EH (cell line): ENCODE results near the gene TOX4.
"Not testable (repeated sequence)": the region's sequence is repeated elsewhere in the genome, so short reads cannot be mapped to it uniquely, and the experiment has no call there.

ENCODE experiments used
- DNase-seq: peaks from one replicate; pipeline ENCODE4 v3.0.0-alpha.2; 2015; ENCODE audit warnings: low read depth

Gene TOX4

GRCh38 chr14:21476925-21477681 is at the start of gene TOX4, which contains the start of gene RAB2B:
Gene TOX4 (plus strand): TSS chr14:21477195. CDS start chr14:21477279, 84 bp downstream.
Gene RAB2B (minus strand): TSS chr14:21476959. CDS start chr14:21476872, 87 bp downstream.
- DNase-seq: peak; percentile 99

DNA sequence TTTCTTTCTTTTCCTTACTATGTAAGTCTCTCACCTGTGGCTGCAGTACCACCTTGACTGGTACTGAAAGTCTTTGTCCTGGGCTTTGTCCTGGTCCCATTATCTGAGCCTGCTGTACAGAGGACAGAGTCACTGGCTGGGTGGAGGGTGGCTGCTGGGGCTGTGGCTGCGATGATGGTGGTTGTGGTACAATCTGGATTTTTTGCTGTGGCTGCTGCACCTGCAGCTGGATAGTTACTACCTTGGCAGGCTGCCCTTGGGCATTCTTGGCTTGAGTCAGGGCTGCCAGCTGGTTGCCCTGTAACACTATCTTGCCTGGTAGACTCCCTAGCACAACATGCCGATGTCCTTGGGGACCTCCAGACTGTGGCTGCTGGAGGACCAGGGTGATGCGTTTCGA is 48.1 kb upstream of the TOX4 start:
- DNase-seq: no peak

DNA sequence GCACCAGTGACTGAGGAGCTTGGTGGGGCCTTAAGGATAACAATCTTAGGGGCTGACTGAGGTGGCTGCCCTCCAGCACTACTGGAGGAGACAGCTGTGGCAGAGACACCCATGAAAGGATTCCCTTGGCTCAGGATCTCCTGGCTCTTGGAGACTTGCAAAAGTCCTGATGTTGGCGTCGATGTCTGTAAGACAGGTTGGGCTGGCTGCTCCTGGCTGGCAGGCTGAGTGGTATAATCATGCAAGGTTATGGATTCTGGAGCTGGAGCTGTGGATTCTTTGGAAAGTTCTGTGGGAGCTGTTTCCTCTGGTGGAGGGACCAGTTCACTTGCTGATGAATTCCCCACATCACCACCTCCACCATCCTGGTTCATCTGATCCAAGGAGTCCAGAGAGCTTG is 45.9 kb upstream of the TOX4 start:
- no peak for DNase-seq

GRCh38 chr14:21436567-21437062 is 40.4 kb upstream of the TOX4 start:
- peak; percentile 1 for DNase-seq

- peak; percentile 98 for DNase-seq
Observed at GRCh38 chr14:21437063-21437901, 39.7 kb upstream of the TOX4 start.

GRCh38 chr14:21440859-21441258 is 36.1 kb upstream of the TOX4 start:
- DNase-seq: no peak

DNA sequence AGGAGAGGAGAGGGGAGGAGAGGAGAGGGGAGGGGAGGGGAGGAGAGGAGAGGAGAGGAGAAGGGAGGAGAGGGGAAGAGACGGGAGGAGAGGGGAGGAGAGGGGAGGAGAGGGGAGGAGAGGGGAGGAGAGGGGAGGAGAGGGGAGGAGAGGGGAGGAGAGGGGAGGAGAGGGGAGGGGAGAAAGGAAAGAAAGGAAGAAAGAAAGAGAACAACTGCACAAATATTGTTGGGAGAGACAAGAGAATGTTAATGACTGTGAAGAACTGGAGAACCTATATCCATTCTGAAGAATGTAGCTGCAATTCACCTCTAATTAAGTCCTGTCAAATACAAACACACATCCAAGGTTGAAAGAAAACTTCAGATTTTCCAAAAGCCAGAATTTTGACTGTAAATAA is 34.3 kb upstream of the TOX4 start:
- not testable (repeated sequence) for DNase-seq

GRCh38 chr14:21449899-21450216 is 27.1 kb upstream of the TOX4 start:
- no peak for DNase-seq

DNA sequence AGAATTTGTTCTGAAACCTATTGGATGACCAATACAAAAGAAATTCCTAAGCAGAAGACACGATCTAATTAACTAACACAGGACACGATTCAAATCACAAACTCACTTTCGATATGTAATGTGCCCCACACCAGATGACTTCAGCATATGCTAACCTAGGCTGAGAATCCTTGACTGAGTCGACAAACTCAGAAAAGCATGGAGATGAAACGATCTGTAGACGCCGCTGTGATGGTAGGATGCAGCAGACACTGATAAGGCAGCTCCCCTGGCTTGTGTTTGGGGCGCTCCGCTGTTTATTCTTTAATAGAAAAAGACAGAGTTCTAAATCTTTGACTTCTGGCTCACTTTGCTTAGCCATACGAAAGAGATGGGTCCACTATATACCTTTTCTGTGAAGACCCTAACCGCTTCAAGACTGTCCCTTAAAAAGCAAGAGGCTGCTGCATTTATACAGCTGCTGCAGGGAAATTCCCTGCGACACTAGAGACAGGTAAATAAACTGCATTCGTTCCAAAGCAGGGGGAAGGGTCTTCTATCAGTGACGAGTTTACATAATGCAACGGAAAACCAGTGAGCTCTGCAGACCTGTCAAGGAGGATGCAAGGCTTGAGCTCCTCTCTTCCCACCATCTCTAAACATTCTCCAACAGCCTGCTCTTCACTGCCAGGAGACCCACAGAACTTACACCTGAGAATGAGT is 22.0 kb upstream of the TOX4 start:
- DNase-seq: peak; percentile 11

DNA sequence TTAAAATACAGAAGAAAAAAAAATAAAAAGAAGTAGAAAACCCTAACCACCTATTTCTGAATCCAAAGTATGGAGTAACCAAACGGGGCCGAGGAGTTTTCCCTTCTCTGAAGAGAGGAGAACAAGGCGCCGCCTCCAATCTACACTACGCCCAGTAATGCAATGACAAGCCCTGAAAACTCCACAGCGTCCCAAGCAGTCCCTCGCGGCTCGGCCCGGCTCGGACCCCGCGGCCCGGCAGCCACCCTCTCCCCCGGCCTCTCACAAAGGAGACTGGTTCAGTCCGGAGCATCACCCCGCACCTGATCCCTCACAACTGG is 21.4 kb upstream of the TOX4 start:
- DNase-seq: no peak

GRCh38 chr14:21455912-21456667 is 20.9 kb upstream of the TOX4 start, which contains the start of gene CHD8:
Gene CHD8 (minus strand): TSS chr14:21456123. CDS start chr14:21431643, 24,480 bp downstream.
- peak; percentile 100 for DNase-seq

GRCh38 chr14:21467616-21468015 is 9.4 kb upstream of the TOX4 start:
- peak; percentile 88 for DNase-seq

DNA sequence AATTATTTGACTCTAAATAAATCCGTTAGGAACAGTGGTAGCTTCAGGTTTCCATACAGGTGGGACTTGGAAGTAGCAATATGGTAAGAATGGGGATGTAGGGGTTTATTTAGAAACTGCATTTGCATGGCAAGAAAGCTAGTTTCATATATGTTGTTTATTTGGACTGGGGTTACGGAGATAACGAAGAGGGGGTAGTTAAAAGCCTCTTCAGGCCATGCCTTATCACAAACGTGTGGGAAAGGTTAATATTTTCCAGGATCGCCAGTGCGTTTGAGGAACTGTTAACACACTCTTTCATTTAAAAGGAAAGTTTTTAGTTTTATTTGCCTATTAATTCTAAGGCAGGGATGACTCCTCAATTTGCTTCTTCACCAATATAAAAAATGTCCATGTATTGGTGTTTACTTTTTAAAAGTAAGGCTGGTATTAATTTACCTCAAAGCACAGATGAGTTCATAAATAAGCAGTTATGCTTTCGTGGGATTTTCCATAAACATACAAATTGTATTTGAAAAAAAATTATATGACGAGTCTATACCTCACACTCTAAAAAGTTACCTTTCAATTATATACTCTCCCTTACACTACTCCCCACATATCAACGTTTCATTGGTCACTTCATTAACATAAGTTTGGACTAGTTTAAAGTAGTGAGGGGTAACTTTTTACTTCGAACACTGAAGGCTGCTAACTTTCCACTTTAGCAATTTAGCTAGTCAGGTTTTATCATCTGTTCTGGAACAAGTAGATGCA is 1.1 kb upstream of the TOX4 start:
- DNase-seq: no peak

DNA sequence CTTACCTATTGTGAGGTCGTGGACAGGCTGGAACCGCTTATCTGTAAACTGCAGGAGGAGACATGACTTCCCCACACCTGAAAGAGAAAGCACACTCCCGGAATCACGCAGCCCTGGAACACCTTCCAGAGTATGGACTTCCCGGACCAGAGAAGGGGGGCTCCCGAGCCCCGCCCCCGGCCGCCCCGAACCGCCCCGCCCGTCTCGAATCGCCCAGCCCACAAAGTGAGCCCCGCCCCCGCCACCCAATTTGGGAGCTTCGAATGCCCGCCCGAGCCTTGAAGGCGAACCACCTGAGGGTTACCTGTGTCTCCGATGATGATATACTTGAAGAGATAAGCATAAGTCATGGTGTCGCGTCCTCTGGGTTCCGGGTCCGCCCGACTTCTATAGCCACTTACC is 471 bp upstream of the TOX4 start:
- no peak for DNase-seq

DNA sequence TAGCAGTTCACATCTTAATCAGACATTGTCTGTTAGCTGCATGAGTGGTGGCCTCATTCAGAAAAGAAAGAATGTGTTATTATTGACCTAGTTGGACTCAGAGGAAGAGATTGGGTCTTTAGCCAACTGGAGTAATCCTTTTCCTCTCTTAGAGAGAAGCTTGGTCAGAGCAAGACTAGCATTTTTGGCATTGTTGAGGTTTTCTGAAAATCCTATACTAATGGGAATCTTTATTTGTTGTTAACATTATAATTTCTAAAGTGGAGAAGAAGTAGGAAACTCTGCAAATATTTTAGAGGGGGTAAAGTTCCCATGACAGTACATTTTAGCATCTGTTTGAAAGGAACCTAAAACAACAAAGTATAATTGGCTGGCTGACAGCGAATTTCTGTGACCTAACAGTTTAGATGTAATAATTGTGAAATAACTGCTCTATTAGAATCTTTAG is 9.7 kb downstream of the TOX4 start:
- peak; percentile 93 for DNase-seq

DNA sequence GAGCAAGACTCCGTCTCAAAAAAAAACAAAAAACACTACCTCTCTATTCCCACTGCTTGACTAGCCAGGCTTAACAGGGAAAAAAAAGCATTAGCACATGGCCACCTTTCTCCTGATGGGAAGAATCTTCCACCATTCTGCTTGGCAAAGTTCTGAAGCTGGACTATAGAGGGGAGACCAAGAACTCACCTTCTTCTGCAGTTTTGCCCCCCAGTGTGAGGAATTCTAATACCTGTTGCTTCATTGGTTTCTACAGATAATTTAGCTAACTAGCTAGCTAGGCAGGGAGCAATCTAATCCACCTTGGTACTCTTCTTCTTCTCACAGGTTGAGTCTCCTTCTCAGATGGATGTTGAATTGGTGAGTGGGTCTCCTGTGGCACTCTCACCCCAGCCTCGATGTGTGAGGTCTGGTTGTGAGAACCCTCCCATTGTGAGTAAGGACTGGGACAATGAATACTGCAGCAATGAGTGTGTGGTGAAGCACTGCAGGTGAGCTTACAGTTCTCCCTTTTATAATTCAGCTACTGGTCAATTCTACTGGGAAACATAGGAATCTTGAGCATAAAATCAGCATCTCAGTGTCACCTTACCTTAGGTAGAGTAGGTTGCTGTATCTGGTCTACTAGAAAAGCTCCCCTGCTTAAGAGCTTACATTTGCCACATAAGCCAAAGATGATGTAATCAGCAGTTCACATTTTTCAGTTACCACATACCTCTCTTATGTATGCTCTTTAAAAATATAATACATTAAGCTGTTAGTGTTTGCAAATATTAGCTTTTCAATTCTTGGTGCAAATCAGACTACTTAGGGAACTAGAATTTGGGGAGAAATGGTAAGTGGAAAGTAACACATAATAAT is 18.1 kb downstream of the TOX4 start:
- peak; percentile 44 for DNase-seq

DNA sequence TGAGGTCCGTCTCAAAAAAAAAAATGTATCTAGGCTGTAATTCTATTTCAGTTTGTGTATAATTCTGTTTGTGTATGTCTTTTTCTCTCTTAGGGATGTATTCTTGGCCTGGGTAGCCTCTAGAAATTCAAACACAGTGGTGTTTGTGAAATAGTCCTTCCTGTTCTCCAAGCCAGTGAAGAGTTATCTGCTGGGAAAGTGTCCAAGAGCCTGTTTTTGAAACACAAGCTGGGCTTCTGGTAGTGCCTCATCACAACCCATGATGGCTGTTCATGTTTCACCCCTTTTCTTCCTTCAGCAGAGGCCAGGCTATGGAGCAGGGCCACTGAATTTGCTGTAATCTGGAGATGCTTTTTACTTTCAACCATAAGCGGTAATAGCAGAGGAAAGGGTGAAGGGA is 19.5 kb downstream of the TOX4 start:
- DNase-seq: no peak

- peak; percentile 58 for DNase-seq
Observed at GRCh38 chr14:21498540-21499526, 21.8 kb downstream of the TOX4 start.

DNA sequence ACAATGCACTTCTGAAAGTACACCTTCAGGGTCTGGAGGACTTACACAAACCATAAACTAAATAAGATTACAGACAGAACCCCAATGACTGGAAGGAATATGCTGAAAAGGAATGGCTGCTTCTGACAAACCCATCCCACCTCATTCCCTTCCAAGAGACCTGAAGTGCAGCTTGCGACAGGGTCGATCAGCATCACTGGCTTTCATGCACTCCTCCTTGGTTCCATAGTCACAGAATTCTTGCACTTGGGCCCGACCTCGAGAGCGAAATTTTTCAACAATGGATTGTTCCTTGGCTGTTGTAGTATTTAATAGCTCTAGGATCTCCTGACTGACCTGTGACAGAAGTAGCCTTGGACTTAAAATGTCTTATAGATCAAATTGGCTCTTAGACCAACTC is 24.6 kb downstream of the TOX4 start:
- no peak for DNase-seq
